Cardiac fibroblast (primary cell): ENCODE results near the gene AKAP6.
A peak's percentile ranks its signal among the peaks of the same experiment; 100 is the strongest.

ENCODE experiments used
- DNase-seq, 2 donors: peaks; one replicate each; pipeline versions ENCODE4 v3.0.0 to v3.0.0-alpha.2; 2010; ENCODE audit warnings: low read depth in 2 of 2
- H3K4me3 ChIP-seq, 2 donors: replicated peaks in 1 of 2; 1 replicate in 1 of 2; 2 replicates in 1 of 2; pipeline ENCODE4 v1.5.1; 2011; ENCODE audit warnings: low read depth in 2 of 2, low read length in 2 of 2, mild to moderate bottlenecking in 2 of 2, moderate library complexity in 1 of 2
- CTCF ChIP-seq: IDR thresholded peaks from one replicate; pipeline ENCODE4 v1.5.1; 2011; ENCODE audit warnings: low read depth, mild to moderate bottlenecking, low read length, inconsistent platforms

Gene AKAP6

DNA sequence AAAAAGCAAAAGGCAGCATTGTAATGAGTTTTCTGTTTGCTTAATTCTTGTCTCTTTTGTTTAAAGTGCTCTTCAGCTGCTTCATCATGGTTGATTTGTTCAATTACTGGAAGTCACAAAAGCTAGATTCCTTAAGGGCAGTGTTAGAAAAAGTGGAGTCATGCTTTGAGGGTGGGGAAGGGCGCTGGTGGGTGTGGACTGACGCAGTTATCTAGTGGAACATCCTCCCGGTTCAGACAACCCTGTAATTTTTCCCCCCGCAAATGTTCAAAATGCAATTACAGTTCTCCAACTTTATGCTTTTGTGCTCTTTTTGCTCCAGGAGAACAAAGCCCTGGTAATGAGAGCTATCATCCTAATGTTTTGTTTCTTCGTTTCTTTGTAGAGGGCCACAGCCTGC, 2.1 kb downstream of the AKAP6 start:
- no peak for TF ChIP-seq CTCF
- no peak overlapping the region for H3K4me3 ChIP-seq
- no peak for DNase-seq

GRCh38 chr14:32332415-32333316, 3.6 kb downstream of the AKAP6 start:
- H3K4me3 ChIP-seq = no peak overlapping the region
- TF ChIP-seq CTCF = no peak
- DNase-seq = no peak

DNA sequence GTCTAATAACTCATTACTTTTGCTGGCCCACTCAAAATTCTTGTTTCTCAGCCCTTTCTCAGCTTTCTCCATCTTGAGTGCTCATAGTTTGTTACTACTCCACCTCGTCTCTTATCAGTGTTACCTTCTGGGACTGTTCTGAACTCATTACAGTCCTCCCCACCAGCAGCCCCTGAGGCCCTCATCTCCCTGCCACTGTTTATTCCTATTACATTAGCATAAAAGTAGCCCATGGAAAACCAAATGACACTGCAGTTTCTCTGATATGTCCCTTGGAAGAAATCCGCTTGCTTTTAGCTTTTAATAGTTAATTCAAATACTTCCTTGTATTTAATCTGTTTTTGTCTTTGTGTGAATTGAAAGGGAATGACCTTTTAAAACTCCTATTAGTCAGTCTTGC, 7.6 kb downstream of the AKAP6 start:
- no peak overlapping the region for H3K4me3 ChIP-seq
- no peak for DNase-seq
- no peak for TF ChIP-seq CTCF

- no peak for TF ChIP-seq CTCF
- DNase-seq = no peak
- no peak overlapping the region for H3K4me3 ChIP-seq
These were observed 8.7 kb downstream of the AKAP6 start for GRCh38 chr14:32337759-32338158.

DNA sequence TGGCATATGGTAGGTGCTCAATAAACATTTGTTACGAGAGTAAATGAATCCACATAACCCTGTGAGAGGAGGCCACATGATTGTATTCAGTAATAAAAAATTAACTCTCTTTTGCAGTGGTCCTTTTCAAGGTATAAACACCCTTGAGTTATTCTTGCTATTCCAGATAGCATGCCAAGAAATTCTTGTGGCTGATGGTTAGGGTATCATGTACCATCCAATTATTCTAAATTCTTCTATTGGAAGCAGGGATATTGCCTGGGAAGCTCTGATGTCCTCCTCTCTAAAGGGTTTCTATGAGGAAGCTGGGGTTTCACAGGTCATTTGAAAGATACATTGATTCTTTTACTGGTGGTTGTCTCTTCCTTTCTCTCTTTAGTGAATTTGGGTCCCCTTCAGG, 10.1 kb downstream of the AKAP6 start:
- DNase-seq = no peak
- no peak for TF ChIP-seq CTCF

DNA sequence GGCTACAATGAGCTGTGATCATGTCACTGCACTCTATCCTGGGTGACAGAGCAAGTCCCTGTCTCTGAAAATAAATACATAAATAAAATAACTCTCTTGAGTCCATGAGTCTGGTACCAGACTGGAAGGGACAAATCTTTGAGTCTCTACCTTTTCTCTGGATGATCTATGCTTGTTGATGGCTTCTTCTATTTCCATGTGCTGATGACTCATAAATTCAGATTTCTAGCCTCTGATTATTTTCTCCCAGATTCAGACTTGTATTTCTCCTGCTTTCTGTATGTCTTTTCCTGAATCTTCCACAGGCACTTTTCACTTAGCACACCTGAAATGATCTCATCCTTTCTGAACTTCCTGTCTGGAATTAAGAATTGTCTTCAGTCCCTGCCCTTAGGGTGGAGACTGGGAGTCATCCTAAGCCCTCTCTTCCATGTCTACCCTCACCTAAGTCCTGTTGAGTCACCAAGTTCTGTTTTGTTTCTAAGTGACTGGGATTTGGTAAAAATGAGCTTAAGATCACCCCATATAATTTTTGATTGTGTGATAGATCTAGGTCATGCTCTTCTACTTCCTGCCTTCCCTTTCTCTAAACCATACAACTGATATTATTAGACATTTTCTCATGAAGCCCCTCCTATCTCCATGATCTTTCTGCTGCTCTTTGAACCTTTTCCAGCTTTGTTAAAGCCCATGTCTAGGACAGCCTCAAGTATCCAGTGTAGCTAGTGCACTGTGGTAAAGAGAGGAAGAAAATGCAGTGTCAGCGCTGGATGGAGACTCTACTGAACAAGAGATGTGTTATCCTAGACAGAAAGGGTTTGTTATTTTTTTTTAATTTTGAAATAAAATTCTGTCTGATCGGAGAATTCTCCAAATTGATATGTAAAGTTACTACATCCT, 13.1 kb downstream of the AKAP6 start:
- DNase-seq = peak in 1 of 2 donors; percentile 40
- no peak overlapping the region for H3K4me3 ChIP-seq
- no peak for TF ChIP-seq CTCF

More for the DNA sequence above, 10.1 kb downstream of the AKAP6 start:
- H3K4me3 ChIP-seq = no peak overlapping the region
